ENCODE data around the gene ABCG8.

Gene ABCG8

GRCh38 chr2:43838560-43839267 is at the start of gene ABCG8, which contains the start of gene ABCG5:
TSS of gene ABCG8 (plus strand) at chr2:43838971. CDS start at chr2:43839054, 83 bp downstream.
TSS of gene ABCG5 (minus strand) at chr2:43838839. CDS start at chr2:43838679, 160 bp downstream.
- no peak for DNase-seq

DNA sequence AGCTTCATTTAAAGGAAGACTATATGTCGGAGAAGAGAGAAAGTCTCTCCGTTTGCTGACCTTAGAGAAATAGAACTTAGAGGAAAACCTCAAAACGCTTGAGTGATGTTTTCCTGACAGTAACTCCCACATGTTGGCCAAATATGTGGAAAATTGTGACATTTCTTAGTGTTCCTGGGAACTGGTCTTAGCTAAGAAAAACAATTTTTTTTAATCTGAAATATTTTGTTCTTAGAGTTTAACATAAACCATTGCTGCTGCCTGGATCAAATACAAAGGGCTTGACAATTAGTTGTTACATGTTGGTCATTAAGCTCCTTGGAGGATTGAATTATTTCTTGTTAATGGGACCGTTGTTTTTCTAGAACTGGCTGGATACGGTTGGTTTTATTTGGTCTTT is 48.6 kb upstream of the ABCG8 start:
- DNase-seq = no peak

GRCh38 chr2:43791035-43791765 is 47.6 kb upstream of the ABCG8 start:
- DNase-seq = no peak

- DNase-seq = no peak
These were observed 46.1 kb upstream of the ABCG8 start for GRCh38 chr2:43792653-43793052.

DNA sequence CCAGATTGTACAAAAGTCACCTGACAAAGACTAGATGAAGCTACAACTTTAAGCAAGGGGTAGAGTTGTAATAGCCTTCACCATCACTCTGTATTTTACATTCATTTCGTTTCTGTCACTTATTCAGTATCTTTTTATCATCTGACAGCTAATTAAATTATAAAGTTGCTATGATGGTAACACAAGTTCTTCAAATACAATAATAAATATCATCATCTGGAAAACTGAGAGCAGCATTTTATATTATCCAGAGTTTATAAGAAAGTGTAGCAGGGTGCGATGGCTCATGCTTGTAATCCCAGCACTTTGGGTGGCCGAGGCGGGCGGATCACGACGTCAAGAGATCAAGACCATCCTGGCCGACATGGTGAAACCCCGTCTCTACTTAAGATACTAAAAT is 43.8 kb upstream of the ABCG8 start:
- no peak for DNase-seq

GRCh38 chr2:43796206-43796605 is 42.6 kb upstream of the ABCG8 start:
- DNase-seq = no peak

GRCh38 chr2:43798300-43798699 is 40.5 kb upstream of the ABCG8 start:
- no peak for DNase-seq

- no peak for DNase-seq
These were observed 37.9 kb upstream of the ABCG8 start for GRCh38 chr2:43800894-43801293.

DNA sequence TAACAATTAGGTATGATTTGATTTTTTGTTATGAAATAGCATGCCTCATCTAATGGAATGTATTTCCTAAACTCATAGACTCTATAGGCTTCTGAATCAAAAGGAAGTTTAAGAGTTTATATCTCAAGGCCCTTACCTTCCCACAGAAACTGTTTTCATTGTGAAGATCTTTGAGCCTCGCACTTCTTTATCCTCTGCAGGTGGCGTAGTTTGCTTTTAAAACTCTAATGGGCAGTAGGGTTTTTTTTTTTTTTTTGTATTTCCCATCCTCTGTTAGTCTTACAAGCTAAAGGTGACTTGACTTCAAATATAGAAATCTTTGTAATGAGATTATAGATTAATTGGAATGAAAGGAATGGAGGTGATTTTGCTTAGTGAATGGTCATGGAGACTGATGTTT is 36.6 kb upstream of the ABCG8 start:
- DNase-seq = no peak

DNA sequence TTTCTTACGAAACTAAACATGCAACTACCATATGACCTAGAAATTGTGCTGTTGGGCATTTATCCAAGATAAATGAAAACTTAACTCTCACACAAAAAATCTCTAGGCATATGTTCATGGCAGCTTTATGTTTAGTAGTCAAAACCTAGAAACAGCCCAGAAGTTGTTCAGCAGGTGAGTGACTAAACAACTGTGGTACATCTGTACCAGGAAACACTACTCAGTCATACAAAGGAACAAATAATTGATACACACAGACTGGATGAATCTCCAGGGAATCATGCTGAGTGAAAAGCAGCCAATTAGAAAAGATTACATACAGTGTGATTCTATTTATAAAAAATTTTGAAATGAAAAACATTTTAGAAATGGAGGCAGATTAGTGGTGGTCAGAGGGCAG is 35.7 kb upstream of the ABCG8 start:
- no peak for DNase-seq

DNA sequence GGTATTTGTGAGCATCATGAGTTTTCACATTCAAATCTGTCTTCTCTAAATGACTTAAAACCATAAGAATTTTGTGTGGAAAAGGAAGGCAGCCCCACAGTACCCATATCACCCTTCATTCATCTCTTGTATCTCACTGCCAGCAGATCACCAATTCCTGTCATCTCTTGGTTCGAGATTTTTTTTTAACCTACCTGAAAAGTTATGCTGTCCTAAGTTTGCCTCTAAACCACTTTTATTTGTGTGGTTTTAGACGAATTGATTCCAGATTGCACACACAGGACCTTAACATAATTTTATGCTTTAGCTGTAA is 32.1 kb upstream of the ABCG8 start:
- DNase-seq = no peak

GRCh38 chr2:43810452-43810851 is 28.3 kb upstream of the ABCG8 start:
- DNase-seq = no peak

DNA sequence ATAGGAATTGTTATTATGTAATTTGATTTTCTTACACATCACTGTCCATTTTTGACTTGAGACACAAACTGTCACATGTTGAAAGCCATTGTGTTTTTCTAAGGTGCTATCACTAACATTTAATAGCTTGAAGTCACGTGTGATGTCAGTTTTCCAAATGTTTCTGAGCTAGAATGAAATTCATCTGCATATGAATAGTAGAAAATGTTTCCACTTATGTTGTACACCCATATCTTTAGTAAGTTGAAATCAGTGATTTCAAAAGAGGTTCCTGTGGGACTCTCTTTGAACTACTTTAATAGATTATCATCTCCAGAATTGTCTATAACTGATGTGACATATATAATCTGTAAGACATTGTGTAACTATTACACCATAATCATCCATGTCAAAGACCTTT is 27.9 kb upstream of the ABCG8 start:
- DNase-seq = no peak

DNA sequence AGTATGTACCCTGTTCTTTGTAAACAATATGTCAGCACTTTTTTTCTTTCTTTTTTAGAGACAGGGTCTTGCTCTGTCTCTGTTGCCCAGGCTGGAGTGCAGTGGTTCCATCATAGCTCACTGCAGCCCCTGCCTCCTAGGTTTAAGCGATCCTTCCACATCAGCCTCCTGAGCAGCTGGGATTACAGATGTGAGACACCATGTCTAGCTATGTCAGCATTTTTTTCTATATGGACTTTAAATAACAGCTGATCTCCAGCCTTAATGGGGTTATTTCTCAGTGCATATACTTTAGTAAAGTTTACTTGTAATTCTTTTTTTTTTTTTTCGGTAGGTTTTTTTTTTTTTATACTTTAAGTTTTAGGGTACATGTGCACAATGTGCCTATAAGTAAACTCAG is 26.8 kb upstream of the ABCG8 start:
- DNase-seq = no peak

GRCh38 chr2:43812947-43813346 is 25.8 kb upstream of the ABCG8 start:
- no peak for DNase-seq

DNA sequence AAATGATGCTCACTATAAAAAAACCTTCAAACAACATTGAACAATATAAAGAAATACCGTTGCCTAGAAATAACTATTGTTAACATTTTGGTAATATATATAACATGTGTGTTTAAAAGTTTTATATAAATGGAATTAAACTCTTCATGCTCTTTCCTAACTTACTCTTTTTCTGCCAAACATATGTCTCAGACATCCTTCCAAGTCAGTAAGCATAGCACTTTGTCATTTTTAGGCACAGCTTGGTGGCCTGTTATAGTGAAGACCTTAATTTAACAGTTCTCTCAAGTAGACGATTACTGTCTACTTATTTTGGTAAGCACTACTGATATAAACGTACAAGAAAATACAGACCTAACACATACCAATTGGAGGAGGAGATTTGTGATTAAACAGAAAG is 24.1 kb upstream of the ABCG8 start:
- DNase-seq = no peak

GRCh38 chr2:43818761-43819160 is 20.0 kb upstream of the ABCG8 start:
- no peak for DNase-seq

GRCh38 chr2:43819491-43820163 is 19.1 kb upstream of the ABCG8 start:
- DNase-seq = no peak

GRCh38 chr2:43822839-43823238 is 15.9 kb upstream of the ABCG8 start:
- no peak for DNase-seq

DNA sequence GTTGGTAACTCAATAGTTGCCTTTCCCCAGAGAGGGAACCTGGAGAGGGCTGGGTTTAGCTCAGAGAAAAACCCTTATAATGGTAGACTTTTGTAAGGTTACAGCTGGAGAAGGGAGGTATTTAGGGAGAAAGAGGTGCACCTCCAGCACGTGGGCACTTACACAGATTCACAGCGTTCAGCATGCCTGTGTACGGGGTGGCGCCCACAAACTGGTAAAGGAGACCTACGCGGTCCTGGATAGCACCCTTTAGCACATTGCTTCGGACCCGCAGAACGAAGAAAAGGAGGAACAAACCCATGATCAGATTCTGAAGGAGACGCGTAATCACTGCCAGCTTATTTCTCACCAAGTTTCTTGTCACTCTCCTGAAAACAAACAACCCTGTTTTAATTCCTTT is 15.0 kb upstream of the ABCG8 start:
- DNase-seq = no peak

DNA sequence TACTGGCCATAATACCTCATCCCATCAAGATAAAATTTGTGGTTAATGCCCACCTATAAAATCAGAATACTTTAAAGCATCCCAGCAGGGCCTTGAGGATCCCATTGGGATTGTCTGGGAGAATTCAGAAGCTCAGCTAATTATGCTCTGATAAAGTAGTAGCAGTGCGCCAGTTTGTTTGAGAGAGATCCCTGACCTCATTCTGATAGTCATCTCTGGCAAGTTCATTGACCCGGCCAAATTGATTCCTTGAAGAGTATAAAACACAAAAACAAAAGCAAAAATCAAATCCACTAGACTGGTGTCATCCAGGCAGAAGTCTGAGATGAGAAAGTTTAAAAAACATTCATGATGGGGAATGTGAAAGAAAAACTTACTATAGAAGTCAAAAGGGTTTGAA is 14.3 kb upstream of the ABCG8 start:
- DNase-seq = no peak

DNA sequence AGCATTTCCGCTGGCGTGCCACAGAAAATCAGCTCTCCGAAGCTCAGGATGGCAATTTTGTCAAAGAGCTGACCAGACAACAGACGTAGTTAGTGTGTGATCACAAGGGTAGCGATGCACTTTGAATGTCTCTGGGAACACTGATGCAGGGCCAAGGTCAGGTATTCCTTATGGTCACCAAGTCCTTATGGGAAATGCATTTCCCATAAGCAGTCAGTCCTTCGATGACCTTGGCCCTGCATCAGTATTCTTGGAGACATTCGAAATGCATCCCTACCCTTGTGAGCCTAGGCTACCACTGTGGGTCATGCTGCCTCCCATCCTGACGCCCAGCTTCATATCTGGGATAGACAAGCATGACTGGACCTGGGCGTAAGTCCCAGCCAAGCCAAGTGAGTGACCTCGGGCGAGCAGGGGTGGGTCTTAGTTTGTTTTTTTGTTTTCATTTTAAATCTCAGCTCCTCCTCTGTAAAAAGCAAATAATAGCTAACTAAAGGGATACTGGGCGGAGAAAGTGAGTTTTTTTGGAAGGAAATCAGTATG is 13.7 kb upstream of the ABCG8 start:
- no peak for DNase-seq

GRCh38 chr2:43825841-43826240 is 12.9 kb upstream of the ABCG8 start:
- no peak for DNase-seq
